Measurements from ENCODE around the gene TICAM2. TPM values are rescaled to one million over a fixed set of nuclear protein-coding genes. Genes with fewer than 3 reads are reported as not detected.

Gene TICAM2
- total RNA-seq, 1 experiment from 2014 or later: 1.0 TPM

DNA sequence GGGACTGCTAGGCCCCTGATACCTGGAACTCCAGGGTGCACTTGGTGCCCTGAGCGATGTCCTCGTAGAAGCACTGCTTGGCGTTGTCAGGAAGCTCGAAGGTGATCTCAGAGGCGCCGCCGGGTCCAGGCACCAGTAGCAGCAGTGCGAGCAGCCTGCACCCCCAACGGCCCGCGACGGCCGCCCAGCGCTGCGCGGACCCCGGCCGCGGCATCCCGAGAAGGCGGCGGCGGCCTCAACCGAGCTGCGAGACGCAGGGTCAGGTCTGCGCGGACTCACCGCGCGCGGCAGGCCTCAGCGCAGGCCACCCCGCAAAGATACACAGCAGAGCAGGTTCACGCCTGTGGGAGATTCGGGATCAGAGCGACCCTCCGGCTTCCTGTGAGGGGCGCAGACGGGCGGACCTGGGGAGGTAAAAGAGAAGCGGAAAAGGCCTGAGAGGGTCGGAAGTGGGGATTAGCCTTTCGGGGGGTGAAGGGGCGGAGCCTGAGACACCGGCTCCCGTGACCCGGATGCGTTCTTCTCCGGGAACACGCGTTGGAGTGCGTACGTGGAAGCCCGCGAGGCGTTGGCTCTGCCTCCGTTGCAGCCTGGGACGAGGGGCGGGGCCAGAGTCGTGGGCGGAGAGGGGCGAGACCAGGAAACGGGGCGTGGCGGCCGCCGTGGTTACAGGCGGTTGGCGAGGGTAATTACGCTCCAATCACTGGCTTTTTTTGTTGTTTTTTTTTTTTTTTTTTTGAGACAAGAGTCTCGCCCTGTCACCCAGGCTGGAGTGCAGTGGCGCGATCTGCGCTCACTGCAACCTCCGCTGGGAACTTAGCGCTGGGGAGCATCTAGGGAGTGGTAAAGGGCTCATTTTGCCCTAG, 23.5 kb upstream of the TICAM2 start, which contains the start of gene TMED7 (continued):
- TF ChIP-seq, protein P1, sequence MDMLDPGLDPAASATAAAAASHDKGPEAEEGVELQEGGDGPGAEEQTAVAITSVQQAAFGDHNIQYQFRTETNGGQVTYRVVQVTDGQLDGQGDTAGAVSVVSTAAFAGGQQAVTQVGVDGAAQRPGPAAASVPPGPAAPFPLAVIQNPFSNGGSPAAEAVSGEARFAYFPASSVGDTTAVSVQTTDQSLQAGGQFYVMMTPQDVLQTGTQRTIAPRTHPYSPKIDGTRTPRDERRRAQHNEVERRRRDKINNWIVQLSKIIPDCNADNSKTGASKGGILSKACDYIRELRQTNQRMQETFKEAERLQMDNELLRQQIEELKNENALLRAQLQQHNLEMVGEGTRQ (CRISPR knock-in tag; IDR thresholded peaks at IDR 0.05): peak; percentile 53; the same call in 1 of the 2 replicates
- no peak for TF ChIP-seq ZNF121 (CRISPR knock-in tag; IDR thresholded peaks at IDR 0.05)
- TF ChIP-seq MYBL2 (CRISPR knock-in tag; IDR thresholded peaks at IDR 0.05): peak; percentile 88; the same call in 1 of the 2 replicates
- no peak for TF ChIP-seq OVOL2 (CRISPR knock-in tag; IDR thresholded peaks at IDR 0.05; ENCODE audit: borderline replicate concordance)
- TF ChIP-seq TEAD4 (CRISPR knock-in tag; IDR thresholded peaks at IDR 0.05): no peak
- TF ChIP-seq, protein P2, sequence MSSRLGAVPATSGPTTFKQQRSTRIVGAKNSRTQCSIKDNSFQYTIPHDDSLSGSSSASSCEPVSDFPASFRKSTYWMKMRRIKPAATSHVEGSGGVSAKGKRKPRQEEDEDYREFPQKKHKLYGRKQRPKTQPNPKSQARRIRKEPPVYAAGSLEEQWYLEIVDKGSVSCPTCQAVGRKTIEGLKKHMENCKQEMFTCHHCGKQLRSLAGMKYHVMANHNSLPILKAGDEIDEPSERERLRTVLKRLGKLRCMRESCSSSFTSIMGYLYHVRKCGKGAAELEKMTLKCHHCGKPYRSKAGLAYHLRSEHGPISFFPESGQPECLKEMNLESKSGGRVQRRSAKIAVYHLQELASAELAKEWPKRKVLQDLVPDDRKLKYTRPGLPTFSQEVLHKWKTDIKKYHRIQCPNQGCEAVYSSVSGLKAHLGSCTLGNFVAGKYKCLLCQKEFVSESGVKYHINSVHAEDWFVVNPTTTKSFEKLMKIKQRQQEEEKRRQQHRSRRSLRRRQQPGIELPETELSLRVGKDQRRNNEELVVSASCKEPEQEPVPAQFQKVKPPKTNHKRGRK (CRISPR knock-in tag; IDR thresholded peaks at IDR 0.05; ENCODE audit: borderline replicate concordance): no peak
- 0 out of 2 replicates have a peak, but pooled peaks have one; percentile 31 for TF ChIP-seq SMAD3 (CRISPR knock-in tag; IDR thresholded peaks at IDR 0.05; ENCODE audit: borderline replicate concordance)
- no peak for TF ChIP-seq ATF1 (CRISPR knock-in tag; IDR thresholded peaks at IDR 0.05)
- TF ChIP-seq NFE2L1 (CRISPR knock-in tag; IDR thresholded peaks at IDR 0.05): peak; percentile 52; the same call in 1 of the 2 replicates
- TF ChIP-seq, protein P3, sequence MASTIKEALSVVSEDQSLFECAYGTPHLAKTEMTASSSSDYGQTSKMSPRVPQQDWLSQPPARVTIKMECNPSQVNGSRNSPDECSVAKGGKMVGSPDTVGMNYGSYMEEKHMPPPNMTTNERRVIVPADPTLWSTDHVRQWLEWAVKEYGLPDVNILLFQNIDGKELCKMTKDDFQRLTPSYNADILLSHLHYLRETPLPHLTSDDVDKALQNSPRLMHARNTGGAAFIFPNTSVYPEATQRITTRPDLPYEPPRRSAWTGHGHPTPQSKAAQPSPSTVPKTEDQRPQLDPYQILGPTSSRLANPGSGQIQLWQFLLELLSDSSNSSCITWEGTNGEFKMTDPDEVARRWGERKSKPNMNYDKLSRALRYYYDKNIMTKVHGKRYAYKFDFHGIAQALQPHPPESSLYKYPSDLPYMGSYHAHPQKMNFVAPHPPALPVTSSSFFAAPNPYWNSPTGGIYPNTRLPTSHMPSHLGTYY (CRISPR knock-in tag; IDR thresholded peaks at IDR 0.05): no peak
- TF ChIP-seq, protein P4, sequence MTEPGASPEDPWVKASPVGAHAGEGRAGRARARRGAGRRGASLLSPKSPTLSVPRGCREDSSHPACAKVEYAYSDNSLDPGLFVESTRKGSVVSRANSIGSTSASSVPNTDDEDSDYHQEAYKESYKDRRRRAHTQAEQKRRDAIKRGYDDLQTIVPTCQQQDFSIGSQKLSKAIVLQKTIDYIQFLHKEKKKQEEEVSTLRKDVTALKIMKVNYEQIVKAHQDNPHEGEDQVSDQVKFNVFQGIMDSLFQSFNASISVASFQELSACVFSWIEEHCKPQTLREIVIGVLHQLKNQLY (CRISPR knock-in tag; IDR thresholded peaks at IDR 0.05): no peak
- TF ChIP-seq, protein P5, sequence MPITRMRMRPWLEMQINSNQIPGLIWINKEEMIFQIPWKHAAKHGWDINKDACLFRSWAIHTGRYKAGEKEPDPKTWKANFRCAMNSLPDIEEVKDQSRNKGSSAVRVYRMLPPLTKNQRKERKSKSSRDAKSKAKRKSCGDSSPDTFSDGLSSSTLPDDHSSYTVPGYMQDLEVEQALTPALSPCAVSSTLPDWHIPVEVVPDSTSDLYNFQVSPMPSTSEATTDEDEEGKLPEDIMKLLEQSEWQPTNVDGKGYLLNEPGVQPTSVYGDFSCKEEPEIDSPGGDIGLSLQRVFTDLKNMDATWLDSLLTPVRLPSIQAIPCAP (CRISPR knock-in tag; IDR thresholded peaks at IDR 0.05): no peak
- TF ChIP-seq, protein P6, sequence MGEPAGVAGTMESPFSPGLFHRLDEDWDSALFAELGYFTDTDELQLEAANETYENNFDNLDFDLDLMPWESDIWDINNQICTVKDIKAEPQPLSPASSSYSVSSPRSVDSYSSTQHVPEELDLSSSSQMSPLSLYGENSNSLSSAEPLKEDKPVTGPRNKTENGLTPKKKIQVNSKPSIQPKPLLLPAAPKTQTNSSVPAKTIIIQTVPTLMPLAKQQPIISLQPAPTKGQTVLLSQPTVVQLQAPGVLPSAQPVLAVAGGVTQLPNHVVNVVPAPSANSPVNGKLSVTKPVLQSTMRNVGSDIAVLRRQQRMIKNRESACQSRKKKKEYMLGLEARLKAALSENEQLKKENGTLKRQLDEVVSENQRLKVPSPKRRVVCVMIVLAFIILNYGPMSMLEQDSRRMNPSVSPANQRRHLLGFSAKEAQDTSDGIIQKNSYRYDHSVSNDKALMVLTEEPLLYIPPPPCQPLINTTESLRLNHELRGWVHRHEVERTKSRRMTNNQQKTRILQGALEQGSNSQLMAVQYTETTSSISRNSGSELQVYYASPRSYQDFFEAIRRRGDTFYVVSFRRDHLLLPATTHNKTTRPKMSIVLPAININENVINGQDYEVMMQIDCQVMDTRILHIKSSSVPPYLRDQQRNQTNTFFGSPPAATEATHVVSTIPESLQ (CRISPR knock-in tag; IDR thresholded peaks at IDR 0.05): no peak
- TF ChIP-seq ZNF317 (CRISPR knock-in tag; IDR thresholded peaks at IDR 0.05; ENCODE audit: borderline replicate concordance, low read depth): no peak
- TF ChIP-seq, protein P7, sequence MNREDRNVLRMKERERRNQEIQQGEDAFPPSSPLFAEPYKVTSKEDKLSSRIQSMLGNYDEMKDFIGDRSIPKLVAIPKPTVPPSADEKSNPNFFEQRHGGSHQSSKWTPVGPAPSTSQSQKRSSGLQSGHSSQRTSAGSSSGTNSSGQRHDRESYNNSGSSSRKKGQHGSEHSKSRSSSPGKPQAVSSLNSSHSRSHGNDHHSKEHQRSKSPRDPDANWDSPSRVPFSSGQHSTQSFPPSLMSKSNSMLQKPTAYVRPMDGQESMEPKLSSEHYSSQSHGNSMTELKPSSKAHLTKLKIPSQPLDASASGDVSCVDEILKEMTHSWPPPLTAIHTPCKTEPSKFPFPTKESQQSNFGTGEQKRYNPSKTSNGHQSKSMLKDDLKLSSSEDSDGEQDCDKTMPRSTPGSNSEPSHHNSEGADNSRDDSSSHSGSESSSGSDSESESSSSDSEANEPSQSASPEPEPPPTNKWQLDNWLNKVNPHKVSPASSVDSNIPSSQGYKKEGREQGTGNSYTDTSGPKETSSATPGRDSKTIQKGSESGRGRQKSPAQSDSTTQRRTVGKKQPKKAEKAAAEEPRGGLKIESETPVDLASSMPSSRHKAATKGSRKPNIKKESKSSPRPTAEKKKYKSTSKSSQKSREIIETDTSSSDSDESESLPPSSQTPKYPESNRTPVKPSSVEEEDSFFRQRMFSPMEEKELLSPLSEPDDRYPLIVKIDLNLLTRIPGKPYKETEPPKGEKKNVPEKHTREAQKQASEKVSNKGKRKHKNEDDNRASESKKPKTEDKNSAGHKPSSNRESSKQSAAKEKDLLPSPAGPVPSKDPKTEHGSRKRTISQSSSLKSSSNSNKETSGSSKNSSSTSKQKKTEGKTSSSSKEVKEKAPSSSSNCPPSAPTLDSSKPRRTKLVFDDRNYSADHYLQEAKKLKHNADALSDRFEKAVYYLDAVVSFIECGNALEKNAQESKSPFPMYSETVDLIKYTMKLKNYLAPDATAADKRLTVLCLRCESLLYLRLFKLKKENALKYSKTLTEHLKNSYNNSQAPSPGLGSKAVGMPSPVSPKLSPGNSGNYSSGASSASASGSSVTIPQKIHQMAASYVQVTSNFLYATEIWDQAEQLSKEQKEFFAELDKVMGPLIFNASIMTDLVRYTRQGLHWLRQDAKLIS (CRISPR knock-in tag; IDR thresholded peaks at IDR 0.05; ENCODE audit: borderline replicate concordance): no peak
- no peak for TF ChIP-seq HMGA2 (CRISPR knock-in tag; IDR thresholded peaks at IDR 0.05)
- no peak for TF ChIP-seq ZNF263 (CRISPR knock-in tag; IDR thresholded peaks at IDR 0.05; ENCODE audit: low read depth)
- TF ChIP-seq ZNF396 (CRISPR knock-in tag; IDR thresholded peaks at IDR 0.05; ENCODE audit: borderline replicate concordance): no peak
- 0 out of 2 replicates have a peak, but pooled peaks have one; percentile 32 for TF ChIP-seq ZNF138 (CRISPR knock-in tag; conservative IDR thresholded peaks at IDR 0.05)
- TF ChIP-seq, protein P8, sequence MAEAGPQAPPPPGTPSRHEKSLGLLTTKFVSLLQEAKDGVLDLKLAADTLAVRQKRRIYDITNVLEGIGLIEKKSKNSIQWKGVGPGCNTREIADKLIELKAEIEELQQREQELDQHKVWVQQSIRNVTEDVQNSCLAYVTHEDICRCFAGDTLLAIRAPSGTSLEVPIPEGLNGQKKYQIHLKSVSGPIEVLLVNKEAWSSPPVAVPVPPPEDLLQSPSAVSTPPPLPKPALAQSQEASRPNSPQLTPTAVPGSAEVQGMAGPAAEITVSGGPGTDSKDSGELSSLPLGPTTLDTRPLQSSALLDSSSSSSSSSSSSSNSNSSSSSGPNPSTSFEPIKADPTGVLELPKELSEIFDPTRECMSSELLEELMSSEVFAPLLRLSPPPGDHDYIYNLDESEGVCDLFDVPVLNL (CRISPR knock-in tag; IDR thresholded peaks at IDR 0.05; ENCODE audit: borderline replicate concordance, low read depth): no peak
- TF ChIP-seq, protein P9, sequence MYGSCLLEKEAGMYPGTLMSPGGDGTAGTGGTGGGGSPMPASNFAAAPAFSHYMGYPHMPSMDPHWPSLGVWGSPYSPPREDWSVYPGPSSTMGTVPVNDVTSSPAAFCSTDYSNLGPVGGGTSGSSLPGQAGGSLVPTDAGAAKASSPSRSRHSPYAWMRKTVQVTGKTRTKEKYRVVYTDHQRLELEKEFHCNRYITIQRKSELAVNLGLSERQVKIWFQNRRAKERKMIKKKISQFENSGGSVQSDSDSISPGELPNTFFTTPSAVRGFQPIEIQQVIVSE (CRISPR knock-in tag; IDR thresholded peaks at IDR 0.05; ENCODE audit: borderline replicate concordance): no peak
- TF ChIP-seq GTF2I (CRISPR knock-in tag; conservative IDR thresholded peaks at IDR 0.05): no peak
- TF ChIP-seq JAZF1 (CRISPR knock-in tag; IDR thresholded peaks at IDR 0.05): no peak
- no peak for TF ChIP-seq PRRX2 (CRISPR knock-in tag; IDR thresholded peaks at IDR 0.05)
